Naive B cell (primary cell): ENCODE data around the gene STX1B. TPM values are rescaled to one million over a fixed set of nuclear protein-coding genes. Genes with fewer than 3 reads are reported as not detected.

Source experiments
- ATAC-seq, 2 donors: fragments of 150-1000 bp; cut with Tn5 transposase; 2 replicates each; pipeline ENCODE4 v1.10.0; 2021; ENCODE audit warnings: low read depth in 2 of 2, mild to moderate bottlenecking in 2 of 2, moderate library complexity in 2 of 2
- DNase-seq: peaks from one replicate; pipeline ENCODE4 v3.0.0; 2022
- H3K27ac Mint-ChIP-seq, 6 donors: one replicate each; pipeline ENCODE4 v1.8.0; 2020 to 2022; ENCODE audit warnings: mild to moderate bottlenecking in 6 of 6, mixed read lengths in 6 of 6, moderate library complexity in 5 of 6, inconsistent platforms in 2 of 6
- H3K27me3 Mint-ChIP-seq, 3 donors: one replicate each; pipeline ENCODE4 v1.8.0; 2021 to 2022; ENCODE audit warnings: mixed read lengths in 3 of 3, mild to moderate bottlenecking in 1 of 3
- H3K36me3 Mint-ChIP-seq, 2 donors: one replicate each; pipeline ENCODE4 v1.8.0; 2020 to 2022; ENCODE audit warnings: mixed read lengths in 2 of 2, inconsistent platforms in 1 of 2, mild to moderate bottlenecking in 1 of 2
- H3K4me1 Mint-ChIP-seq, 3 donors: one replicate each; pipeline ENCODE4 v1.8.0; 2020 to 2022; ENCODE audit warnings: mixed read lengths in 3 of 3, inconsistent platforms in 1 of 3, mild to moderate bottlenecking in 1 of 3, moderate library complexity in 1 of 3
- H3K4me3 Mint-ChIP-seq, 8 donors: one replicate each; pipeline ENCODE4 v1.8.0; 2020 to 2022; ENCODE audit warnings: mild to moderate bottlenecking in 8 of 8, mixed read lengths in 8 of 8, moderate library complexity in 8 of 8, inconsistent platforms in 2 of 8
- H3K9me3 Mint-ChIP-seq, 7 donors: one replicate each; pipeline ENCODE4 v1.8.0; 2020 to 2022; ENCODE audit warnings: mixed read lengths in 7 of 7, mild to moderate bottlenecking in 5 of 7, inconsistent platforms in 2 of 7, moderate library complexity in 1 of 7
- polyA plus RNA-seq, 6 donors: library from polyadenylated mRNA; unstranded; fragments of 300-500 nt; fragmentation: Illumina TruSeq; gene quantifications; one replicate each; pipeline ENCODE4 v1.2.3, GENCODE V29; 2021; ENCODE audit warnings: low read depth in 6 of 6

The STX1B gene
- polyA plus RNA-seq, 6 donors from 2014 or later, result not detected

DNA sequence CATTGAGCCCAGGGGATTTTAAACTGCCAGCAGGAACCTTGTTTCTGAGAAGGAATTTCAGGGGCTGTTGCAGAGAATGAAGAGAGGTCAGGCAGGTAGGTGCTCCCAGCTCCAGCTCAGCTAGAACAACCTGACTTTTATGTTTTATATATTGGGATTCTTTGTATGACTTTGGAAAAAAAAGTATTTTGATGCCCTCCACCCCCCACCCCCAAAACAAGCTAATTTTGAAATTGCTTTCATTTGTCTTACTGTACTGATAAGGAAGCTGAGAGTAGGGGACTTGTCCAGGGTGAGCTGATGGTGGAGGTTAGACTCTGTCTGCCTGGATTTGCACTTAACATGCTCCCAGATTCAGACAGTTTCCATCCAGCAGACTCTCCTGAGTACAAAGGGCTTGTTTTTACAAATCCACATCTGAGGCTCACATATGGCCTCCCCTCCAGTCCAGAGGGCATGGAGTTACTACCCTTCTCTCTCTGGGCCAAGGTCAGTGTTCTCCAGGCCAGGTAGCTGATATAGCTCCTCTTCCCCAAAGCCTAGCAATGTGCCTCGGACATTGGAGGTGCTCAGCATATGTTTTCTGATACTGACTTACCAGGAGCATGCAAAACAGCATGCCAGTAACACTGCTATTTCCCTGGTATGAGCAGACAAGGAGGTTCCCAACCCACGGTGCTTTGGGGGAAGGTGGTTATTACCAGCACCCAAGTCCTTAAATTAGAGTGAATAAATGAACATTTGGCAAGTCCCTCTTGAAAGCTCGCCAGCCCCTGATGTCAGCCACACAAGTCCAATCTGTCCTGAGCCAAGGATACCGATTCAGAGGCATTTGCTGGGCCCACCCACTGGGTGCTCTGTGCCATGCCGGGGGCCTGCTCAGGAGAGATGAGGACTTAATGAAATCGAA is 11.3 kb downstream of the STX1B start:
- peak overlapping the region in 1 of 6 donors; percentile 47 for H3K27ac Mint-ChIP-seq
- no peak for DNase-seq
- peaks cover 6 to 9% (median 7%) of the 10 kb centered on the region in 3 donors for H3K27me3 Mint-ChIP-seq

DNA sequence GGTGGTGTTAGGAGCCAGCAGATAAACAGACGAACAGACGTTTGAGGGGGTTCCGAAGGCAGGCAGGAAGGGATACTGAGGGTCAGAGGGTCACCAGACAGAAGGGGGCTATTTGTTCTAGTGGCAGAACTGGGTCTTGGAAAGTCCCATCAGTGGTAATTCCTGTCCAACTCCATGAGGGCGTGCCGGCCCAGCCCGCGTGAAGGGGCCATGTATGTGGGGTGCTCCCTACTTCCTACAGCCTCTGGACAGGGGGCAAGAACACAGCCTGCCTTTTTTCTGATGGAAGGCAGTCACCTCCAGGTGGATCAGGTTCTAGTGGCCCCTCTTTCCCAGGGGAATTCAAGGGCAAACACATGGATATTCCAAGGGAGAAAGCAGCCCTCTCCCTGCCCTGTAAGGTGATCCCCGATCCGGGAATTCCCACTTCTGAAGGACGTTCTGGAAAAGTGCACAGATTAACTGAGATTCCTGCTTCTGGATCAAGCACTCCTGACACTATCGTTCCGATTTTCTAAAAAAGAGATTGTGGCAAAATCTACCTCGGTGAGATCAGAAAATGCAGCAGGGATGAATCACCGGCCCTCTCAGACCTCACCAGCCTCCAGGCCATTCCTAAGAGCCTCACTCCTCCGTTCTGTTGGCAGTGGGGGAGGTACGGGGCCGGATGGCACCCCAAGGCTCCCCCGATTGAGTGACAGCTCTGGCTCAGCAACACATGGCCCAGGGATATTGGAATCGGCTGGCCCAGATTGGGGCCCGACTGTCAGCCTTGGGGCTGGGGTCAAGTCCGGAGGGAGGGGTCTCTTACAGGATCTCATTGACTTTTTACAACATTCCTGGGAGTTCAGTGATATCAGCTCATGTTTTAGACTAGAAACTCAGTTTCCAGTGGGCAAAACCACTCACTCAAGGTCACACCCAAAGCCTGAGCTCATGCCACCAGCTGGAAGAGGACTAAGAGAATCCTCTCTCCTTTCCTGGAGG is 12.4 kb downstream of the STX1B start:
- peaks cover 0 to 3% (median 0%) of the 10 kb centered on the region in 3 donors for H3K4me1 Mint-ChIP-seq
- peak overlapping the region; percentile 45 to 93 (median 78) for H3K4me3 Mint-ChIP-seq
- peak overlapping the region in 1 of 6 donors; percentile 72 for H3K27ac Mint-ChIP-seq
- no peak for DNase-seq
- H3K27me3 Mint-ChIP-seq, result peaks cover 4 to 9% (median 7%) of the 10 kb centered on the region in 3 donors
- H3K9me3 Mint-ChIP-seq, result no peaks in the 10 kb centered on the region
- H3K36me3 Mint-ChIP-seq, result no peaks in the 10 kb centered on the region
- no peak for ATAC-seq

More for the DNA sequence above, 11.3 kb downstream of the STX1B start:
- no peaks in the 10 kb centered on the region for H3K36me3 Mint-ChIP-seq
- peaks cover 0 to 3% (median 0%) of the 10 kb centered on the region in 3 donors for H3K4me1 Mint-ChIP-seq
- H3K4me3 Mint-ChIP-seq, result peak overlapping the region in 3 of 8 donors; percentile 15 to 45 (median 30)
- ATAC-seq, result no peak
- no peaks in the 10 kb centered on the region for H3K9me3 Mint-ChIP-seq

DNA sequence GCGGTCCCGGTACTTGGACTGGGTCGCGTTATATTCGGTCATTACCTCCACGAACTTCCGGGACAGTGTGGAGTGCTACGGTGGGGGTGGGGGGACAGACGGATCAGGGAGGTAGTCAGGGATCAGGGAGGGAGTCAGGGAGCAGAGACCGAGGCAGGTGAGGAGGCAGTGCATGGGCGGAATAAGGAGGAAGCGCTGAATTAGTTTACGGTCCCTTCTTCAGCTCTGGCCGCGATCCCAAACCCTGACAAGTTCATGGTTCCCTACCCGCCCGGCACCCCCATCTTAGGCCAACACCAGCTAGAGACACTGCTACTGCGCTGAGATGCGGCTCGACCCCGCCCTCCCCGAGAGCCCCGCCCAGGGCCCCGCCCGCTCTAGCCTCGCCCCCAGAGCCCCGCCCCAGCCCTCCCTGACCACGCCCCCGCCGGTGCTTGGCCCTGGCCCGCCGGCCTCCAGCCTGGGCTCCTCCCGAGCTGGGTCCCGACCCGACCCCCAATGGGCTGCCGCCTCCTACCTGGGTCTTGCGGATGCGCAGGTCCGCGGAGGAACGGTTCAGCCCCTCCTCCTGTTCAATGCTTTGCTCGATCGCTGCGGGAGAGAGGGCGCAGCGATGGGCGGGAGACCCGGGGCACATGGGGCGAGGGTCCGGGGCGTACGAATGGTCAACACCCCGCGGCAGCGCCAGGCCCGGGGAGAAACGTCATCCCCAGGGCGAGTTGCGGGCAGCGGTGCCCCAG is 13.3 kb downstream of the STX1B start:
- Mint-ChIP-seq H3K4me1 (peaks cover 0 to 3% (median 0%) of the 10 kb centered on the region in 3 donors), H3K27ac (peak overlapping the region in 4 of 6 donors; percentile 70 to 84 (median 74)), H3K4me3 (peak overlapping the region; percentile 76 to 93 (median 82)), H3K9me3 (no peaks in the 10 kb centered on the region), H3K36me3 (no peaks in the 10 kb centered on the region), H3K27me3 (peaks cover 2 to 8% (median 5%) of the 10 kb centered on the region in 3 donors)
- DNase-seq (peak; percentile 61), ATAC-seq (peak; percentile 98)

DNA sequence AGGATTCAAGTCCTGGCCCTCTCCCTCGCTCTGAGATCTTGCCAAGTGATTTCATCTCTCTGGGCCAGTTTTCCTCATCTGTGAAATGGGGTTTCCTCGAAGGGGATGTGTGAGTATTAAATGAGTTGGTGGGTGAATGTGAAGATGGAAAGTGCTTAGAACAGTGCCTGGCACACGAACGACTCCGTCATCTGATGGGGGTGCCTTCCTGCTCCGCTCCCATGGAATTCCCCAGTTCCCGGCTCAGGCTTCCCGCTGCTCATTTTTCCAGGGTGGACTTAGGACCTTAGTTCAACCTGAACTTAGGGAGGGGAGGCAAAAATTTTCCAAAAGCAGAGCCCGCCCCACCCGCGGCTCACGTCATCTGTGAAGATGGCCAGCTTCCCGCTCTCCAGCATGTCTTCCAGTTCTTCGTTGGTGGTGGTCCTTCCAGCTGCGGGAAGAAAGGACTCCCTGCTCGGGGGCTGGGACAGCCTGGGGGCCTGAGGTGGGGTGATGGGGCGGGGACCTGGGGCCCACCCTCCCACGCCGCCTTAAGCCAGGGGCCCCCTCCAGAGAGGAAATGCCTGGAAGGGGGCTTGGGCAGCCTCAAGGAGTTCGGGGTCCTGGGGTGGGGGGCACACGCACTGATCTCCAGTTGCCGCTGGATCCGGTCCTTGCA is 14.0 kb downstream of the STX1B start:
- no peaks in the 10 kb centered on the region for H3K9me3 Mint-ChIP-seq
- H3K4me1 Mint-ChIP-seq, result peaks cover 0 to 3% (median 0%) of the 10 kb centered on the region in 3 donors
- H3K27me3 Mint-ChIP-seq, result peaks cover 0 to under 1% (median 0%) of the 10 kb centered on the region in 3 donors
- ATAC-seq (no peak), DNase-seq (no peak)
- peak overlapping the region; percentile 74 to 93 (median 82) for H3K4me3 Mint-ChIP-seq
- no peaks in the 10 kb centered on the region for H3K36me3 Mint-ChIP-seq
- H3K27ac Mint-ChIP-seq, result peak overlapping the region in 4 of 6 donors; percentile 64 to 87 (median 73)

DNA sequence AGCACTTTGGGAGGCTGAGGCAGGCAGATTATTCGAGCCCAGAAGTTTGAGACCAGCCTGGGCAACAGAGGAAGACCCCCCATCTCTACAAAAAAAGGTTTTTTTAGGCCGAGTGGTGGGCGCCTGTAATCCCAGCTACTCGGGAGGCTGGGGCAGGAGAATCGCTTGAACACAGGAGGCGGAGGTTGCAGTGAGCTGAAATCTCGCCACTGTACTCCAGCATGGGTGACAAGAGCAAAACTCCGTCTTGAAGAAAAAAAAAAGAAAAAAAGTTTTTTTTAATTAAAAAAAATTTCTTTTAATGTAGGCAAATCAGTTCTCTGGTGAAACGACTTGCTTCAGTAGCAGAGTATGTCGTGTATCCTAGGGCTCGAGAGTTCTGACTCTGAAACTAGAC is 14.5 kb downstream of the STX1B start:
- H3K27me3 Mint-ChIP-seq, result peaks cover 0 to 5% (median 0%) of the 10 kb centered on the region in 3 donors
- no peaks in the 10 kb centered on the region for H3K9me3 Mint-ChIP-seq
- no peak for ATAC-seq
- peak overlapping the region; percentile 18 to 79 (median 66) for H3K4me3 Mint-ChIP-seq
- H3K4me1 Mint-ChIP-seq, result peaks cover 0 to 3% (median 0%) of the 10 kb centered on the region in 3 donors
- H3K36me3 Mint-ChIP-seq, result no peaks in the 10 kb centered on the region
- DNase-seq, result no peak
- H3K27ac Mint-ChIP-seq, result peak overlapping the region in 3 of 6 donors; percentile 64 to 87 (median 76)

DNA sequence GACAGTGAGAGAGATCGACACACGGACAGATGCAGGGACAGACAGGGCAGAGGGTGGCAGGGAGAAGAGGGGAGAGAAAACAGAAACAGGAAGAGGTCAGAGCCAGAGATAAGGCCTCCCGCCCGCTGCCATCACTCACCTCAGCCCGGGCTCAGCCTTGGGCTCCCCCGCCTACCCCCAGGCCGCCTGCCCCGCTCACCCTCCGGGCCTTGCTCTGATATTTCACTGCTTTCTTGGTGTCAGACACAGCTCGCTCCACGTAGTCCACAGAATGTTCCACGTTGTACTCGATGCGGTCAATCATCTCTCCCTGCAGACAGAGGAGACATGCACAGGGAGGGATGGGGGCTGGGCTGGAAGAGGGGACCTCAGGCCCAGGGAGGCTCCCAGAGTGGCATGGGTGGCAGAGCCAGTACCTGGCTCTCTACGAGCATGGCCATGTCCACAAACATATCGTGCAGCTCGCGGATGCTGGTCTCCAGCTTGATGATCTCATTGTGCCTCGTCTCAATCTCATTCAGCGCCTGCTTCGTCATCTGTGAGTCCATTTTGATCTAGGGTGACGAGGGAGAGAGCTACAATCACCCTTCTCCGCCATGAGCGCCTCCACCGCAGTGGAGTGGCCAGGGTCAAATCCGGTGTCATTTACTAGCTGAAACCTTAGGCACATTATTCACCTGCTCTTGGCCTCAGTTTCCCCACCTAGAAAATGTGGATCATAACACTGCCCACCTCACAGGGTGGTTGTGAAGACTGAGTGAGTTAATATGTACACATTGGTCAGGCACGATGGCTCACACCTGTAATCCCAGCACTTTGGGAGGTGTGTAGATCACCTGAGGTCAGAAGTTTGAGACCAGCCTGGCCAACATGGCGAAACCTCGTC is 17.3 kb downstream of the STX1B start:
- peak overlapping the region in 1 of 8 donors; percentile 66 for H3K4me3 Mint-ChIP-seq

DNA sequence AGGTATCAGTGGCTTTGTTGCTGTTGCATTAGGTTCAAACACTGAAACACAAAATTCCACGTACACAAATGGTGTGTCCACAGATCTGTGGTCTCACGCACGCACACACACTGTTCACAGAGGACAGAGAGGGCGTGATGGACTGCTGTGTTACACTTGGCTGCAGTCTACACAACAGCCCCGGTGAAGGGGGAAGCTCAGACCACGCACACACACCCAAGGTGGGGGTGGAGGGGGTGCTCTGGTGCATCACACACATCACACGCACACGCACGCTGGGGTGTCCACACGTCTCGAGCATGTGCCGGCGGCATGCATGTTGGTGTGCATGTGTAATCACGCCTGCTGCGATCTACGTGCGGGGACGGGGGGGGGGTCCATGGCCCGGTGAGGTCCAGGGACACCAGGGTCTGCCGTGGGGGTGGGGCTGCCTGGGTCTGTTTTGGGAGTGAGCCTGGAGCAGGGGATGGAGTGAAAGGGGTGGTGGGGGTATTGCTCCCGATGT is 18.1 kb downstream of the STX1B start:
- no peak overlapping the region for H3K27ac Mint-ChIP-seq
- H3K4me3 Mint-ChIP-seq, result no peak overlapping the region
- ATAC-seq, result no peak
- peaks cover 0 to 6% (median 0%) of the 10 kb centered on the region in 3 donors for H3K27me3 Mint-ChIP-seq
- DNase-seq, result no peak
- peaks cover 0 to 3% (median 0%) of the 10 kb centered on the region in 3 donors for H3K4me1 Mint-ChIP-seq
- no peaks in the 10 kb centered on the region for H3K9me3 Mint-ChIP-seq
- H3K36me3 Mint-ChIP-seq, result no peaks in the 10 kb centered on the region

More for the DNA sequence above, 17.3 kb downstream of the STX1B start:
- H3K4me1 Mint-ChIP-seq, result peaks cover 0 to 3% (median 0%) of the 10 kb centered on the region in 3 donors
- ATAC-seq (no peak), DNase-seq (no peak)
- peak overlapping the region in 2 of 6 donors; percentile 7 to 14 for H3K27ac Mint-ChIP-seq
- peaks cover 0 to 6% (median 0%) of the 10 kb centered on the region in 3 donors for H3K27me3 Mint-ChIP-seq
- H3K9me3 Mint-ChIP-seq, result no peaks in the 10 kb centered on the region
- no peaks in the 10 kb centered on the region for H3K36me3 Mint-ChIP-seq

DNA sequence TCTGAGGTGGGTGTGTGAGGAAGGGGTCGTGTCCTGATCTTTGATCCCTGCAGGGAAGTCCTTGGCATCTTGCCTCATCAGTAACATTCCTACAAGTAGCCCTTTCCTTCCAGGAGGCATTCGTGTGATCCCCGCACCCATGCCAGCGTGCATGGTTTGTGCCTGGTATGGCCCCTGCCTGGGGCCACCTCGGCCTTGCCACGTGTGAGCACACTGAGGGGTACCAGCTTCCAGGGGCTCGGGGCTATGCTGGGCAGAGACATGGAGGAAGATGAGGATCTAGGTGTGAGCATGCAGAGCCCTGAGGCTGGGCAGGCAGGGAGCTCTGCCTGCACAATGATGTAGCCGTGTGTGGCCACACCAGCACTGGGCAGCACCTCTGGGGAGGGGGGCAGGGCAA is 19.4 kb downstream of the STX1B start:
- Mint-ChIP-seq H3K27ac (no peak overlapping the region), H3K36me3 (no peaks in the 10 kb centered on the region), H3K4me1 (no peaks in the 10 kb centered on the region), H3K27me3 (peaks cover 0 to 6% (median 0%) of the 10 kb centered on the region in 3 donors), H3K9me3 (no peaks in the 10 kb centered on the region), H3K4me3 (no peak overlapping the region)
- no peak for DNase-seq
- no peak for ATAC-seq

DNA sequence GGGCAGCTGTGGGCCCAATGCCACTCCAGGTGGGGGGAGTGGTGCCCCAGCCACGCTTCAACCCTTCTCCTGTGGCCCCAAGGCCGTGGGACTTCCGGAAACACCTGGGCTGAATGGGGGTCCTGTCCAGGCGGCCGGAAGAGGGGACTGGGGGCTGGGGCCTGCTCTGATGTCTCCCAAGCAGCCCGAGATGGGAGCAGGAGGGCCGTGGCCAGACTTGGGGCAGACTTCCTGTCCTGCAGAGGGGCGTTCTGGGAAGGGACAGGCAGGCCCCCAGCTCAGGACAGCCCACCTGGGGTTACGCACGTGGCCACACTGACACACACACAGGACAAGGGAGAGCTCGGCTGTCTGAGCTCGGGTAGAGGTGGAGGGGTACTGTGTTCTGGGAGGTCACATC is 20.3 kb downstream of the STX1B start:
- no peak for DNase-seq
- ATAC-seq, result no peak
- Mint-ChIP-seq H3K4me1 (no peaks in the 10 kb centered on the region), H3K36me3 (no peaks in the 10 kb centered on the region), H3K9me3 (no peaks in the 10 kb centered on the region), H3K4me3 (peak overlapping the region in 1 of 8 donors; percentile 80), H3K27me3 (peaks cover 0 to 6% (median 0%) of the 10 kb centered on the region in 3 donors), H3K27ac (no peak overlapping the region)

DNA sequence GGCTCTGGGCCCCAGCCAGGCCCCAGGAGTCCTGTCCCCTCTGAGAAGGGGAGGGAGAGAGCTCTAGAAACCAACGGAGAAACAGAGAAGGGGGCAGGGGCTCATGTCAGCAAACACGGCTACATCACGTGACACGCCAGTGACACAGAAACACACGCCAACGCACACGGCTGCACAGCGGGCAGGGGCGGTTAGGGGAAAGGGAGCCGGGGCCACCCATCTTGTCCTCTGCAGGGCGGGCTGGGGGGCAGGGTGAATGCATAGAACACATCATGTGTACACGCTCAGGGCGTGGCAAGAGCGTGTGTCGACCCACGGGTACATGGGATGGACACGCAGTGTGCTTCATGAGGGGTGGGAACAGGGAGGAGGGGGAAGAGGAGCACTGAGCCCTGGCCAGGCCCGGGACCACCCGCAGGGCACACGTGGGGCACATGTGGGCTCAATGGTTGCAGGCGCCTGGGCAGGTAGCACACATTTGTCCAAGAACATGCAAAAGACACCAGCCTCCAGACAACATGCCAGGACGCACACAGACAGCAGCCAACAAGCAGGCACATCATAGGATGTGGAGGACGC is 20.9 kb downstream of the STX1B start:
- Mint-ChIP-seq H3K9me3 (no peaks in the 10 kb centered on the region), H3K36me3 (no peaks in the 10 kb centered on the region), H3K4me1 (peaks cover 0 to under 1% (median 0%) of the 10 kb centered on the region in 3 donors), H3K27me3 (peaks cover 0 to 6% (median 0%) of the 10 kb centered on the region in 3 donors), H3K27ac (no peak overlapping the region), H3K4me3 (no peak overlapping the region)
- ATAC-seq, result no peak
- no peak for DNase-seq

DNA sequence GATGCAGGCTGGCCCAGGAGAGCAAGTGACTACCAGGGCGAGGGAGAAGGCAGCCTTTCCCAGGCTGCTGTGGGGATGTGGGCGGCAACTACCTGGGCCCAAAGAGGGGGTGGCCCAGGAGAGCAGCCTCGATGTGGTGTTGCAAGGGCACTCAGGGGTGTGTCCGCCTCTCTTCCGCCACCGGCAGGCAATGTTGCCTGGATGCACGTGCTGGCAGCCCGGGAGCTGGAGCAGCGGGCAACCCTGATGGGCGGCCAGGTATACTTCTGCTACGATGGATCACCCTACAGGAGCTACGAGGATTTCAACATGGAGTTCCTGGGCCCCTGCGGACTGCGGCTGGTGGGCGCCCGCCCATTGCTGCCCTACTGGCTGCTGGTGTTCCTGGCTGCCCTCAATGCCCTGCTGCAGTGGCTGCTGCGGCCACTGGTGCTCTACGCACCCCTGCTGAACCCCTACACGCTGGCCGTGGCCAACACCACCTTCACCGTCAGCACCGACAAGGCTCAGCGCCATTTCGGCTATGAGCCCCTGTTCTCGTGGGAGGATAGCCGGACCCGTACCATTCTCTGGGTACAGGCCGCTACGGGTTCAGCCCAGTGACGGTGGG is 22.8 kb downstream of the STX1B start:
- no peak overlapping the region for H3K4me3 Mint-ChIP-seq

More for the DNA sequence above, 22.8 kb downstream of the STX1B start:
- ATAC-seq (no peak), DNase-seq (no peak)
- H3K27me3 Mint-ChIP-seq, result peaks cover 0 to 6% (median 0%) of the 10 kb centered on the region in 3 donors
- peaks cover 0 to 4% of the 10 kb centered on the region in 2 donors for H3K36me3 Mint-ChIP-seq
- no peak overlapping the region for H3K27ac Mint-ChIP-seq
- H3K9me3 Mint-ChIP-seq, result no peaks in the 10 kb centered on the region
- peaks cover 0 to 4% (median 2%) of the 10 kb centered on the region in 3 donors for H3K4me1 Mint-ChIP-seq
